Neural progenitor cell (in vitro differentiated cells): ENCODE measurements around the gene MCRIP2. TPM values are rescaled to one million over a fixed set of nuclear protein-coding genes. Genes with fewer than 3 reads are reported as not detected.
A peak's percentile ranks its signal among the peaks of the same experiment; 100 is the strongest.

Experiments
- DNase-seq: peaks from one replicate; pipeline ENCODE4 v3.0.0-alpha.2; 2016; ENCODE audit warnings: low spot score
- H2AFZ ChIP-seq: fragments of 200-600 bp; sonication (generic); replicated peaks from 2 replicates; pipeline ENCODE4 v1.6.1; 2016; ENCODE audit warnings: antibody characterized with exemption
- H3F3A ChIP-seq: fragments of 200-600 bp; sonication (generic); 2 replicates; pipeline ENCODE4 v1.6.1; 2016; ENCODE audit warnings: antibody characterized with exemption, low read depth
- H3K27ac ChIP-seq: fragments of 200-600 bp; sonication (generic); 2 replicates; pipeline ENCODE4 v1.5.1; 2016; ENCODE audit warnings: mild to moderate bottlenecking
- H3K27me3 ChIP-seq: fragments of 200-600 bp; sonication (generic); 2 replicates; pipeline ENCODE4 v1.6.1; 2016; ENCODE audit warnings: mild to moderate bottlenecking, moderate library complexity
- H3K36me3 ChIP-seq: fragments of 200-600 bp; sonication (generic); 2 replicates; pipeline ENCODE4 v1.5.1; 2016
- H3K4me1 ChIP-seq: fragments of 200-600 bp; sonication (generic); 2 replicates; pipeline ENCODE4 v1.6.1; 2016; ENCODE audit warnings: mixed run types
- H3K4me2 ChIP-seq: fragments of 200-600 bp; sonication (generic); 2 replicates; pipeline ENCODE4 v1.6.1; 2016
- H3K4me3 ChIP-seq: fragments of 200-600 bp; sonication (generic); 2 replicates; pipeline ENCODE4 v1.5.1; 2016
- H3K79me2 ChIP-seq: fragments of 200-600 bp; sonication (generic); 2 replicates; pipeline ENCODE4 v1.6.1; 2016; ENCODE audit warnings: low read depth
- H3K9ac ChIP-seq: fragments of 200-600 bp; sonication (generic); 2 replicates; pipeline ENCODE4 v1.6.1; 2016
- H3K9me3 ChIP-seq: fragments of 200-600 bp; sonication (generic); 2 replicates; pipeline ENCODE4 v1.5.1; 2016; ENCODE audit warnings: low read depth
- H4K20me1 ChIP-seq: fragments of 200-600 bp; sonication (generic); 2 replicates; pipeline ENCODE4 v1.6.1; 2016; ENCODE audit warnings: low read depth
- H3K27ac Mint-ChIP-seq: 3 replicates; pipeline ENCODE4 v1.8.0; 2021; ENCODE audit warnings: mixed read lengths
- H3K27me3 Mint-ChIP-seq: 2 replicates; pipeline ENCODE4 v1.8.0; 2022; ENCODE audit warnings: low read depth, mild to moderate bottlenecking, inconsistent platforms, moderate library complexity, mixed read lengths; ENCODE audit not compliant: insufficient read depth
- H3K36me3 Mint-ChIP-seq: 3 replicates; pipeline ENCODE4 v1.8.0; 2021; ENCODE audit warnings: mixed read lengths
- H3K4me1 Mint-ChIP-seq: 3 replicates; pipeline ENCODE4 v1.8.0; 2021; ENCODE audit warnings: mixed read lengths
- H3K4me3 Mint-ChIP-seq: 3 replicates; pipeline ENCODE4 v1.8.0; 2021; ENCODE audit warnings: mild to moderate bottlenecking, moderate library complexity, mixed read lengths
- H3K9me3 Mint-ChIP-seq: 3 replicates; pipeline ENCODE4 v1.8.0; 2020; ENCODE audit warnings: mixed read lengths
- EZH2 ChIP-seq: fragments of 200-600 bp; sonication (generic); IDR thresholded peaks from 2 replicates; pipeline ENCODE4 v1.6.1; 2017; ENCODE audit warnings: antibody characterized with exemption, mild to moderate bottlenecking, moderate library complexity
- EZH2phosphoT487 ChIP-seq: fragments of 200-600 bp; sonication (generic); IDR thresholded peaks from 2 replicates; pipeline ENCODE4 v1.6.1; 2017; ENCODE audit warnings: antibody characterized with exemption
- total RNA-seq: library from RNA; depleted of rRNA; stranded (reverse); fragments of >200 nt; gene quantifications from 2 replicates; pipeline ENCODE4 v1.2.3, GENCODE V29; 2015; ENCODE audit warnings: low replicate concordance
- TF ChIP-seq, protein P1 (sequence below): fragments of 200-600 bp; sonication (generic); IDR thresholded peaks from 2 replicates; pipeline ENCODE4 v1.5.1; 2017; ENCODE audit warnings: antibody characterized with exemption, mild to moderate bottlenecking

The MCRIP2 gene
- total RNA-seq, 1 donor from 2014 or later, result 1.5 TPM

DNA sequence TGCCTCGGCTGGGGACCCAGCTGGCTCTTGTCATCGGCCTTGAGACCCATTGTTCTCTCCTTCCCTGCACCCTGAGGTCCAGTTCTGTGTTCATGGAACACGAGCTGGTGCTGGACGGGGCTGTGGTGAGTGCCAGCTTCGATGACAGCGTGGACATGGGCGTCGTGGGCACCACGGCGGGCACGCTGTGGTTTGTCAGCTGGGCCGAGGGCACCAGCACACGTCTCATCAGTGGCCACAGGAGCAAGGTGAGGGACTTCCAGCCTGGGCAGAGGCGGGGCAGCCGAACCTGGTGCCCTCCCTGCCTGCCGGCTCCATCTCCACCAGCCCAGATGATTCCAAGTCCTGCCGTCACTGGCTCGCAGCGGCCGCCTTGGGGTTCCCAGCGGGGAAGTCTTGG lies 21.0 kb downstream of the MCRIP2 start:
- Mint-ChIP-seq H3K36me3 (peaks cover 2% of the 10 kb centered on the region), H3K4me1 (peaks cover 5% of the 10 kb centered on the region), H3K27ac (no peak overlapping the region), H3K9me3 (no peaks in the 10 kb centered on the region), H3K4me3 (peak overlapping the region; percentile 33), H3K27me3 (peaks cover 2% of the 10 kb centered on the region)
- DNase-seq, result no peak
- H3K4me2 ChIP-seq, result no peak overlapping the region
- peaks cover 6% of the 10 kb centered on the region for H3F3A ChIP-seq
- no peaks in the 10 kb centered on the region for H3K79me2 ChIP-seq
- H3K4me1 ChIP-seq, result peaks cover 5% of the 10 kb centered on the region
- H3K9ac ChIP-seq, result no peak overlapping the region
- H2AFZ ChIP-seq, result no peak overlapping the region
- H3K36me3 ChIP-seq, result no peaks in the 10 kb centered on the region
- peaks cover 5% of the 10 kb centered on the region for H4K20me1 ChIP-seq
- H3K4me3 ChIP-seq, result no peak overlapping the region
- H3K9me3 ChIP-seq, result no peaks in the 10 kb centered on the region
- no peaks in the 10 kb centered on the region for H3K27me3 ChIP-seq
- TF ChIP-seq EZH2phosphoT487 (no peak), EZH2 (no peak)
- TF ChIP-seq, protein P1, sequence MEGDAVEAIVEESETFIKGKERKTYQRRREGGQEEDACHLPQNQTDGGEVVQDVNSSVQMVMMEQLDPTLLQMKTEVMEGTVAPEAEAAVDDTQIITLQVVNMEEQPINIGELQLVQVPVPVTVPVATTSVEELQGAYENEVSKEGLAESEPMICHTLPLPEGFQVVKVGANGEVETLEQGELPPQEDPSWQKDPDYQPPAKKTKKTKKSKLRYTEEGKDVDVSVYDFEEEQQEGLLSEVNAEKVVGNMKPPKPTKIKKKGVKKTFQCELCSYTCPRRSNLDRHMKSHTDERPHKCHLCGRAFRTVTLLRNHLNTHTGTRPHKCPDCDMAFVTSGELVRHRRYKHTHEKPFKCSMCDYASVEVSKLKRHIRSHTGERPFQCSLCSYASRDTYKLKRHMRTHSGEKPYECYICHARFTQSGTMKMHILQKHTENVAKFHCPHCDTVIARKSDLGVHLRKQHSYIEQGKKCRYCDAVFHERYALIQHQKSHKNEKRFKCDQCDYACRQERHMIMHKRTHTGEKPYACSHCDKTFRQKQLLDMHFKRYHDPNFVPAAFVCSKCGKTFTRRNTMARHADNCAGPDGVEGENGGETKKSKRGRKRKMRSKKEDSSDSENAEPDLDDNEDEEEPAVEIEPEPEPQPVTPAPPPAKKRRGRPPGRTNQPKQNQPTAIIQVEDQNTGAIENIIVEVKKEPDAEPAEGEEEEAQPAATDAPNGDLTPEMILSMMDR, result no peak
- no peak overlapping the region for H3K27ac ChIP-seq

DNA sequence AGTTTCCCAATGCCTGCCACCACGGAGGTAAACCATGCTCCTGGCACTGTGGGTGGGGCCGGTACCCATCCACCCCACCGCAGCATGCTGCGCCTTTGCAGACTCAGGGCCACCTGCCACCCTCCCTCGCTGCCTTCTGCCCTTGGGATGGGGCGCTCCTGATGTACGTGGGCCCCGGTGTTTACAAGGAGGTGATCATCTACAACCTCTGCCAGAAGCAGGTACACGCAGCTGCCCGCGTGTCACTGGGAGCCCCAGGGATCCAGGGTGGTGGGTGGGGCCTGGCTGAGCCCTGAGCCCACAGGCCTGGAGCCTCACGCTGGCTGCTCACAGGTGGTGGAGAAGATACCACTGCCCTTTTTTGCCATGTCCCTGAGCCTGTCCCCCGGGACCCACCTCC lies 24.9 kb downstream of the MCRIP2 start:
- H3K9ac ChIP-seq, result no peak overlapping the region
- no peak for TF ChIP-seq EZH2phosphoT487
- TF ChIP-seq, protein P1, result no peak
- TF ChIP-seq EZH2, result no peak
- peaks cover 15% of the 10 kb centered on the region for H3K79me2 ChIP-seq
- peaks cover 4% of the 10 kb centered on the region for H3K27me3 Mint-ChIP-seq
- no peak overlapping the region for H3K27ac ChIP-seq
- H3K36me3 Mint-ChIP-seq, result peaks cover 2% of the 10 kb centered on the region
- H4K20me1 ChIP-seq, result peaks cover 22% of the 10 kb centered on the region
- no peaks in the 10 kb centered on the region for H3K9me3 ChIP-seq
- no peaks in the 10 kb centered on the region for H3K27me3 ChIP-seq
- H2AFZ ChIP-seq, result no peak overlapping the region
- no peak overlapping the region for H3K4me3 ChIP-seq
- H3K4me3 Mint-ChIP-seq, result no peak overlapping the region
- DNase-seq, result no peak
- H3K27ac Mint-ChIP-seq, result no peak overlapping the region
- peaks cover 8% of the 10 kb centered on the region for H3K4me1 ChIP-seq
- H3K36me3 ChIP-seq, result no peaks in the 10 kb centered on the region
- H3F3A ChIP-seq, result peaks cover 2% of the 10 kb centered on the region
- H3K9me3 Mint-ChIP-seq, result no peaks in the 10 kb centered on the region
- no peak overlapping the region for H3K4me2 ChIP-seq
- H3K4me1 Mint-ChIP-seq, result peaks cover 3% of the 10 kb centered on the region

DNA sequence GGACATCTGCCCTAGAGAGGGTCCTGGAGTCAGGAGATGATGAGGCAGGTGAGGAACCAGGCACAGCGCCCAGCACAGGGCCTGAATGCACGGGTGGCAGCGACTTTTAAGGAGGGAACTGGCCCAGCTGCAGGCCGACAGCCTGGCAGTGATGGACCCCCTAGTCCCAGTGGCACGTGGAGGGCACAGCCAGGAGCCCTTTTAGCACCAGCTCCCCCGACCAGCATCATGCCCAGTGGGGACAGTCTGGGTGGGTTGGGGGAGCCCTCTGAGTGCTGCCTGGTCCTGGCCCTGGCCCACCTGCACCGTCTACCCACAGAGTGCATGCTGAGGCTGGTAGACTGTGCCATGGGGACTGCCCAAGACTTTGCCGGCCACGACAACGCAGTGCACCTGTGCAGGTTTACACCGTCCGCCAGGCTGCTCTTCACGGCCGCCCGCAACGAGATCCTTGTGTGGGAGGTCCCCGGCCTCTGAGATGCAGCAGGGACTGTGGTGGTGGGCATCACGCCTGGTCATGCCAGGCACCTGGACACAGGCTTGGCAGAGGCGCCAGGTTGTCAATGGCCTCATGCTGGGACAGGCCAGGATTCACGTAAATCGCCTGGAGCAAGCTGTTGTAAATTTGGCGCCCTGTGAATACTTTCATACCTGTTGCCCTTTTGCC lies 25.6 kb downstream of the MCRIP2 start:
- no peak for DNase-seq
- H3K4me3 ChIP-seq, result no peak overlapping the region
- peaks cover 15% of the 10 kb centered on the region for H3K79me2 ChIP-seq
- TF ChIP-seq EZH2, result no peak
- TF ChIP-seq EZH2phosphoT487, result no peak
- TF ChIP-seq, protein P1, result no peak
- Mint-ChIP-seq H3K27me3 (peaks cover 4% of the 10 kb centered on the region), H3K4me1 (peaks cover 3% of the 10 kb centered on the region), H3K4me3 (peak overlapping the region; percentile 83), H3K36me3 (peaks cover 2% of the 10 kb centered on the region), H3K9me3 (no peaks in the 10 kb centered on the region), H3K27ac (no peak overlapping the region)
- H3K27ac ChIP-seq, result no peak overlapping the region
- no peaks in the 10 kb centered on the region for H3K9me3 ChIP-seq
- H4K20me1 ChIP-seq, result peaks cover 22% of the 10 kb centered on the region
- no peak overlapping the region for H3K9ac ChIP-seq
- no peaks in the 10 kb centered on the region for H3K36me3 ChIP-seq
- no peaks in the 10 kb centered on the region for H3K27me3 ChIP-seq
- peaks cover 8% of the 10 kb centered on the region for H3K4me1 ChIP-seq
- H2AFZ ChIP-seq, result no peak overlapping the region
- H3K4me2 ChIP-seq, result peak overlapping the region; percentile 90
- H3F3A ChIP-seq, result peaks cover 2% of the 10 kb centered on the region
